Muscle layer of colon (tissue), 2 donors: ENCODE data around the gene STIMATE.

ENCODE experiments used
- H3K27ac ChIP-seq: one replicate; pipeline ENCODE4 v1.7.0; 2013; ENCODE audit warnings: low read depth, mild to moderate bottlenecking, low read length, moderate library complexity
- H3K27me3 ChIP-seq, 2 donors: one replicate each; pipeline ENCODE4 v1.7.0; 2013; ENCODE audit warnings: low read length in 2 of 2, mild to moderate bottlenecking in 2 of 2; ENCODE audit not compliant: insufficient read depth in 2 of 2, control insufficient read depth in 1 of 2
- H3K36me3 ChIP-seq: one replicate; pipeline ENCODE4 v1.7.0; 2013; ENCODE audit warnings: mild to moderate bottlenecking, low read length; ENCODE audit not compliant: insufficient read depth
- H3K4me1 ChIP-seq: one replicate; pipeline ENCODE4 v1.7.0; 2013; ENCODE audit warnings: mild to moderate bottlenecking, low read length; ENCODE audit not compliant: insufficient read depth
- H3K4me3 ChIP-seq, 2 donors: one replicate each; pipeline ENCODE4 v1.7.0; 2013; ENCODE audit warnings: low read length in 2 of 2, low read depth in 1 of 2, mild to moderate bottlenecking in 1 of 2, moderate library complexity in 1 of 2
- H3K9ac ChIP-seq: one replicate; pipeline ENCODE4 v1.7.0; 2013; ENCODE audit warnings: low read length
- H3K9me3 ChIP-seq: one replicate; pipeline ENCODE4 v1.7.0; 2013; ENCODE audit warnings: mild to moderate bottlenecking, low read length
- donor health status: abdominal sarcoma.
- donor health status: Adenocarcinoma of cecum.

Gene STIMATE

GRCh38 chr3:52846432-52846965 lies 50.8 kb downstream of the STIMATE start:
- Histone ChIP-seq H3K4me3 (no peak overlapping the region), H3K9me3 (no peaks in the 10 kb centered on the region), H3K36me3 (peaks cover 31% of the 10 kb centered on the region), H3K27me3 (no peaks in the 10 kb centered on the region), H3K27ac (no peak overlapping the region), H3K4me1 (peaks cover 23% of the 10 kb centered on the region), H3K9ac (no peak overlapping the region)

- H3K9ac ChIP-seq = no peak overlapping the region
- H3K4me1 ChIP-seq = peaks cover 23% of the 10 kb centered on the region
- no peaks in the 10 kb centered on the region for H3K27me3 ChIP-seq
- no peaks in the 10 kb centered on the region for H3K9me3 ChIP-seq
- H3K36me3 ChIP-seq = peaks cover 33% of the 10 kb centered on the region
- no peak overlapping the region for H3K4me3 ChIP-seq
- peak overlapping the region; percentile 19 for H3K27ac ChIP-seq
These were observed 51.5 kb downstream of the STIMATE start for GRCh38 chr3:52845691-52846431.

- H3K36me3 ChIP-seq = peaks cover 36% of the 10 kb centered on the region
- no peaks in the 10 kb centered on the region for H3K9me3 ChIP-seq
- H3K4me3 ChIP-seq = no peak overlapping the region
- H3K27ac ChIP-seq = peak overlapping the region; percentile 19
- peaks cover 23% of the 10 kb centered on the region for H3K4me1 ChIP-seq
- no peak overlapping the region for H3K9ac ChIP-seq
- no peaks in the 10 kb centered on the region for H3K27me3 ChIP-seq
These were observed 52.2 kb downstream of the STIMATE start for GRCh38 chr3:52845157-52845556.

- no peak overlapping the region for H3K4me3 ChIP-seq
- peaks cover 32% of the 10 kb centered on the region for H3K36me3 ChIP-seq
- no peak overlapping the region for H3K9ac ChIP-seq
- no peak overlapping the region for H3K27ac ChIP-seq
- no peaks in the 10 kb centered on the region for H3K9me3 ChIP-seq
- no peaks in the 10 kb centered on the region for H3K27me3 ChIP-seq
- H3K4me1 ChIP-seq = peaks cover 23% of the 10 kb centered on the region
These were observed 52.9 kb downstream of the STIMATE start for GRCh38 chr3:52844290-52844975.

GRCh38 chr3:52843881-52844280 lies 53.5 kb downstream of the STIMATE start:
- Histone ChIP-seq H3K27me3 (no peaks in the 10 kb centered on the region), H3K9me3 (no peaks in the 10 kb centered on the region), H3K4me1 (peaks cover 23% of the 10 kb centered on the region), H3K9ac (no peak overlapping the region), H3K27ac (no peak overlapping the region), H3K36me3 (peaks cover 32% of the 10 kb centered on the region), H3K4me3 (no peak overlapping the region)

- Histone ChIP-seq H3K9me3 (no peaks in the 10 kb centered on the region), H3K27ac (no peak overlapping the region), H3K27me3 (no peaks in the 10 kb centered on the region), H3K9ac (no peak overlapping the region), H3K4me3 (no peak overlapping the region), H3K4me1 (peaks cover 23% of the 10 kb centered on the region), H3K36me3 (peaks cover 38% of the 10 kb centered on the region)
These were observed 54.1 kb downstream of the STIMATE start for GRCh38 chr3:52843108-52843865.

GRCh38 chr3:52842424-52842823 lies 54.9 kb downstream of the STIMATE start:
- Histone ChIP-seq H3K27ac (no peak overlapping the region), H3K27me3 (no peaks in the 10 kb centered on the region), H3K4me1 (peaks cover 23% of the 10 kb centered on the region), H3K9me3 (no peaks in the 10 kb centered on the region), H3K4me3 (no peak overlapping the region), H3K9ac (no peak overlapping the region), H3K36me3 (peaks cover 41% of the 10 kb centered on the region)

GRCh38 chr3:52841981-52842340 lies 55.4 kb downstream of the STIMATE start:
- Histone ChIP-seq H3K27me3 (no peaks in the 10 kb centered on the region), H3K27ac (no peak overlapping the region), H3K36me3 (peaks cover 41% of the 10 kb centered on the region), H3K9ac (no peak overlapping the region), H3K9me3 (no peaks in the 10 kb centered on the region), H3K4me3 (no peak overlapping the region), H3K4me1 (peaks cover 23% of the 10 kb centered on the region)

- Histone ChIP-seq H3K27me3 (no peaks in the 10 kb centered on the region), H3K36me3 (peaks cover 41% of the 10 kb centered on the region), H3K9me3 (no peaks in the 10 kb centered on the region), H3K4me1 (peaks cover 22% of the 10 kb centered on the region), H3K9ac (no peak overlapping the region), H3K4me3 (no peak overlapping the region), H3K27ac (no peak overlapping the region)
These were observed 56.0 kb downstream of the STIMATE start for GRCh38 chr3:52841211-52841980.

- Histone ChIP-seq H3K9ac (no peak overlapping the region), H3K27me3 (no peaks in the 10 kb centered on the region), H3K4me1 (peaks cover 8% of the 10 kb centered on the region), H3K9me3 (no peaks in the 10 kb centered on the region), H3K4me3 (no peak overlapping the region), H3K27ac (no peak overlapping the region), H3K36me3 (peaks cover 41% of the 10 kb centered on the region)
These were observed 57.3 kb downstream of the STIMATE start for GRCh38 chr3:52839892-52840545.
